Stimulated activated CD8-positive, alpha-beta memory T cell treated with anti-CD3 and anti-CD28 coated beads, Interleukin-15, amount 100 ng/mL, for 24 hours (primary cell): Measurements from ENCODE around the gene ZNF319.

Source experiments
- DNase-seq: peaks from one replicate; pipeline ENCODE4 v3.0.0-alpha.2; 2020; ENCODE audit warnings: low read depth

Gene ZNF319

GRCh38 chr16:58037365-58038057 is 37.0 kb upstream of the ZNF319 start:
- DNase-seq = no peak

DNA sequence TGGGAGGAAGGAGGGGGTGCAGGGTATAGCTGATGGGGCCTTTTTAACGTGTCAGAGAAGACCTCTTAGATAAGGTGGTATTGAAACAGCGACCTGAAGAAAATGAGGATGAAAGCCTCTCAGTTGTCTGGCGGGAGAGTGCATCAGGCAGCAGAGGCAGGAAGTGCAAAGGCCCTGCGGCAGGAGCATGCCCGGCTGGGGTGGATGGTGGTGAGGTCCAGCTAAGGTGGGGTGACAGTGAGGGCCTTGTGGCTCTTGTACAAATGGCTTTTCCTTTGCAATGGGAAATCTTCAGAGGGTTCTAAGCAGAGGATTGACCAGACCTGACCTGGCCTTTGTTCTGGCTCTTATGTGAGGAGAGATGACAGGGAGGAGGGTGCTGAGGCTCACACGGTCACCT is 36.5 kb upstream of the ZNF319 start:
- DNase-seq = no peak

GRCh38 chr16:58035356-58036170 is 35.1 kb upstream of the ZNF319 start:
- no peak for DNase-seq

- DNase-seq = no peak
Measured at GRCh38 chr16:58034774-58035173, 34.3 kb upstream of the ZNF319 start.

DNA sequence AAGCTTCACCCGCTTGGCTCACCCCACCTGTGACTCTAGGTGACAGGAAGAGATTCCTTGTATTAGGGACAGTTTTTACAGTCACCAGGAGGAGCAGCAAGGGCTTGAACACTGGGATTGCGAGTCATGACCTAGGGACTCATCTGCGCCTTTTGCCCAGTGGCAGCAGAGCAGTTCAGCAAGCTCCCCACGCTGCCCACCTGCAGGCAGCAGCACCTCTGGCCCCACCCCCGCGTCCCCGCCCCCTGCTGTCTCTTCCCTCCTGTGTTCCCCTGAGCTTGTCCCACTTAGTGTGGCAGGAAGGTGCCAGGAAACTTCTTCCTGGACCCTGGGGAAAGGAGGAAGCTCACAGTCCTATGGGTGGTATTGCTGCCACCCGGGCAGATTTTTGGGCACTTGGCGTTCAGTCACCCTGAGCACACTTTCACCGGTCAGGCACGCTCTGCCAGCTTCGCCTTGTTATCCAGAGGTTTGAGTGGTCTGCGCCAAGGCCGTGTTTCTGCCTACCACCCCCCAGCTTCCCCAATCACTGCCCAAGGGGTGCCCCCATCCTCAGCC is 33.7 kb upstream of the ZNF319 start:
- DNase-seq = no peak

- no peak for DNase-seq
Measured at GRCh38 chr16:58032710-58033293, 32.3 kb upstream of the ZNF319 start.

DNA sequence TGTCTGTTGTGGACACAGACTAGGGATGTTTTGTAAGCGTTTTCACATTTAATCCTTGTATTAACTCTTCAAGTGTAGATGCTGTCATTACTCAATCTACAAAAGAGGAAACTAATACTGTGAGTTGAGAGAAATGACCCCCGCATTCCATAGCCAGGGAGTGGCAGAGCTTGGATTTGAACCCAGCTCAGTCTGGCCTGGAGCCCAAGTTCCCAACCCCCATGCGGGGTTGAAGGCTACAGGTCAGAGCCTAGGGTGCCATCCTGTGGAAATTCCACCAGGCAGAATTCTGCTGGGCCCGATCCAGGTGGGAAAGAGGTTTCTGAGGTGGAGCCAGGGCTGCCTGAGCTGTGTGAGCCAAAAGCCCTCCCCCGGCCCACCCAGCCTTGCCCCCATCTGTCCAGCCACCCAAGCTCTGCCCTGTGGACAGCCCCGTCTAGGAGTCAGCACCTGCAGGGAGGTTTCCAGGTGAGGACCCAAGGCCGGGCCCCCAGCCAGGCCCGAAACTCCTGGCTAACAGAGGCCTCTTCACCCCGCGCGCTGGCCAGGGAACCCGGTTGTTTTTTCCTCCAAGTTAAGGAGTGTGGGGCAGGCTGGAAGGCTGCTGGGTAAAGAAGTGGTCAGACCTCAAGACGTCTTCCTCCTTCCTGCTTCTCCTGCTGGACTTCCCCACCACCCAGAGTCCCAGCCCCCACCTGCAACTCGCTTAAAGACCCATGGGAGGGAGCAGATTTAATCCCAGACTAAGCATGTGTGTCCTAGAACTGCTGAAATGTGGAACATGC is 30.7 kb upstream of the ZNF319 start:
- no peak for DNase-seq

DNA sequence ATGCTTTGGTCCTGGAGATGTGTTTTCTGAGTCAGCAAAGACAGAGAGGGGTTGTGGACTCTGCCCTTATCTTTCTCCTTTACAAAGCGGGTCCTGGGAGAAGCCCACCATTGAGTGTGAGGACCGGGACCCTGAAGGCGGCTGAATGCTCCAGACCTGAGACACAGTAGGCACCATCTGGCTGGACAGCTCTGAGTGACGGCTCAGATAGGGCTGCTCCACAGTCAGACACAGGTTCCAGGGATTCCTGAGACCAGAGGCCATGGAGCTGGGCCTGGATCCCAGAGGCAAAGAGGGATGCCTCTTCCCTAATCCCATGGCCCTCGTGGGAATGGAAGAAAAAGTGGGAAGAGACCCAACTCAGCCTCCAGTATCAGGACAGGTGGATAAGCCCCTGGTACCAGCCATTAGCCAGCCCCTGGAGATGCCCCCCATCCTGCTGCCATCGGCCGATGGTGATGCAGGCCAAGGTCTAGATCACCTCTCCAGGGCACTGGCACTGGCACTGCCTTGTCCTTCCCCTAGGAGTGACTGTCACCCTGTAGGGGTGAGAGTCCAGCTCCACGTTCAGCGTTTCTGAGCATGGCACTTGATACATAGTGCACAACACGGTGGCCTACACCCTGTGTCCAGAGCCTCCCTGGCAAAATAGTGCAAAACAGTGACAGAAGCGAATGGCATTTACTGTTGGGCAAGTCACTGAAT is 29.8 kb upstream of the ZNF319 start:
- no peak for DNase-seq

DNA sequence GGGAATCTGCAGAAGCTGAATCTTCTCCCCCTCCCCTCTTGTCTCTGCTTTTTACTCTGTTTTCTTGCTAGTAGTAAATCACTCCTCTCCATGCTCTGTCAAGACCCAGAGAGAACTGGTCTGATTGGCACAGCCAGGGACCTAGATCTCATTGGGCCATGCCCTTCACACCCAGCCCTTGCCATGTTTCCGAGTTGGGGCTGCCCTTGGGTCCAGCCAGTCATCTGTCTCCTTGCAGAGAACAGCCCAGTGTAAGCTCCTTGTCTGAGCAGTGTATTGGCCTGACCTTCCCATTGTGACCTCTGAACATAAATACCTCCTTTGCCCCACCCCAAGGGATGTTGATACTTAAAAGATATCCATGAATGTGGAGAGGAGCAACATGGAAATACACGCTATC is 28.9 kb upstream of the ZNF319 start:
- DNase-seq = no peak

DNA sequence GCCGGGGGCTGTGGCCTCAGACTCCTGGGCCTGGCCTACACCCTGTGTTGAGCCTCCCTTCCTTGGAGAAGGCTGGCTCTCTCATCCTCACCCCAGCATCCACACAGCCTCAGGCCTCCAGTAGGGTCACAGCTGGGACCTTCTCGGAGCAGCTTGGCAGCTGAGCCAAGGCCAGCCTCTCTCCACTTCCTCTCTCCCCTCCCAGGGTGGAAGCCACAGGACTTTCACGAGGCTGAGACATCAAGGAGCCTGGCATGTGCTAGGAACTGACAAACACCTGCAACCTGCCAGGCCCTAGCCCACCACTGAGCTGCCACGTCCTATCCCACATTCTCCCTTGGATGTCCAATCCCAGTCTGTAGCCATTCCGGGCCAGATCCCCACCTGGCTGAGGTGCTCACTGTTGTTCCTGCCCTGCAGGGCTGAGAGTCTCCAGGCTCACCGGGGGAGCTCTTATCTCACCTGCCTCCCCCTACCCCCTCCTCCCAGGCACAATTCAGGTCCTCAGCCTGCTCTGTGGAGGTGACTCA is 28.1 kb upstream of the ZNF319 start:
- DNase-seq = no peak

DNA sequence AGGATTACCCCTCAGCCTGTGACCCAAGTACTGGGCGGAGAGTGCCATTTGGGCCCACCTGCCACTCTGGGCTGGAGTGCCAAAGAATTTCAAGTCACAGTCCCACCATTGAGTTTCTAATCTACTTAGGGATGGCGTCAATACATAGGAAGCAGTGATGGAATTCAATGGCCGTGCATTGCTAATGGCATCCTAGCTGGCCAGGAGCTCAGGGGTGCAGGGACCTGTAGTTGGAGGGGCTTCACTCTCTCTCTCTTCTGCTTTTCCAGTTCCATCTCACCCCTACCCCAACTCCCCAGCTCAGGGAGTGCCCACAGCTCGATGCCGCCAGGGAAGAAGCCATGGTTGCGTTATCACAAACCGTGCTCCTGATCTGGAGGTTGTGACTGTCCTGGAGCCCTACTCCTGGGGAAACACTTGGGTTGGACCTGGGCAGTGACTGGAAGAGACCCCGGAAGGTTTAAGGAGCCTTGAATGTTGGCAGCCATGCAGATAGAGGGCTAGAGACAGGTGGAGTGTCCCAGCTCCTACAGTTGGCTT is 27.5 kb upstream of the ZNF319 start:
- no peak for DNase-seq

DNA sequence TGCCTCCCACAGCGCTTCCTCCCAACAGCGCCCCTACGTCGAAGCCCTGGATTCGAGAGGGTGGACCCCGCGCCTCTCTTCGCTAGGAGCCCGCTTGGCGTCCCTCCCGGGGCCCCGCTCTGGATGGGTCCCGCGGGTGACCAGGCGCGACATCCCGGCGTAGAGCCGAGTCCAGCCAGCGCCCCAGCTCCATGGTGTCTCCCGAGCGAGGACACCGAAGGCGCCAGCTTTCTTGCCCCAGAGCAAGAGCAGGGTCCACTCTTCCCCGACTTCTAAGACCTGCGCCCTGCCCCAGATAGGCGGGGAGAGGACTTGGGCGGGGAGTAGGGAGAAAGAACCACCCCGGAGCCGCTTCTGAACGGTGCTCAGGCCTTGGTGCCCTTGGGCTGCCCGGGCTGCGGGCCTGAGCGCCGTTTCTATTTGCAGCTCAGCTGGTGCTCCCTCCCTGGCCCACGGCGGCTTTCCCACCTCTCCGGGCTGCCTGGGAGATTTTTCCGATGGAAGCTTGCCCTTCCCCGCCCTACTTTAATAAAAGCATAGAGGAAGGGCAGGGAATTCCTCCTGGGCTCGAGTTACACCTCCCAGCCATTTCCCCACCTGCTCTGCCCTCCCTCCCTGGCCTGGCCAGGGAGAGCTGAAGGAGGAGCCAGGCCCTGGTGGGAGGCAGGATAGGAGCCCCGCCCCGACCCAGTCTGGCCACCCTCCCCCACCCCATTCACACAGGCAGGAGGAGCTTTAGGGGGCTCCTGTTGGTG is 26.9 kb upstream of the ZNF319 start:
- DNase-seq = no peak

DNA sequence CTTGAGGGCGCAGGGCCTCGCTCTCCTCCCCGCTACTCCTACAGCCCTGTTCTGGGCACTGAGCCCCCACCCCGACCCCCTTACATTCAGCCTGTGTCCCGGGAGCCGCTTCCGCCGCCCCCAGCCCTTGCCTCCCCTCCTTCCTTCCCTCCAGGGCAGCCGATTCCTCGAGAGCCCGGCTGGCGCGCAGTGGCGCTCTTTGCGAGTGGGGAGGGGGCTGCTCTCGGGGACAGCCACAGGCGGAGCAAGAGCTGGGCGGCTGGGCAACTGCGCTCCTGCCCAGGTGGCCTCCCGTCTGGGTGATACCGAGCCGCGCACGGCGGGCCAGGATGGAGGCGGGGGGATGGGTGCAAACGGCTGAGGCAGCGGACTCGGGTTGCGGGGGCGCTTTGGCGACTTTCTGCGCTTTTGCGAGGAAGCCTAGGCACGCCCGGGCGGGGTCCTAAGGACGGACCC is 26.3 kb upstream of the ZNF319 start:
- no peak for DNase-seq

- DNase-seq = no peak
Measured at GRCh38 chr16:58026139-58026704, 25.8 kb upstream of the ZNF319 start.

- DNase-seq = peak; percentile 25
Measured at GRCh38 chr16:58025351-58026138, 25.1 kb upstream of the ZNF319 start, which contains the start of gene MMP15. Gene MMP15, plus strand, starts transcription at chr16:58025754. Its CDS starts 597 bp downstream, at chr16:58026351.

GRCh38 chr16:58024486-58025350 is 24.2 kb upstream of the ZNF319 start:
- no peak for DNase-seq

DNA sequence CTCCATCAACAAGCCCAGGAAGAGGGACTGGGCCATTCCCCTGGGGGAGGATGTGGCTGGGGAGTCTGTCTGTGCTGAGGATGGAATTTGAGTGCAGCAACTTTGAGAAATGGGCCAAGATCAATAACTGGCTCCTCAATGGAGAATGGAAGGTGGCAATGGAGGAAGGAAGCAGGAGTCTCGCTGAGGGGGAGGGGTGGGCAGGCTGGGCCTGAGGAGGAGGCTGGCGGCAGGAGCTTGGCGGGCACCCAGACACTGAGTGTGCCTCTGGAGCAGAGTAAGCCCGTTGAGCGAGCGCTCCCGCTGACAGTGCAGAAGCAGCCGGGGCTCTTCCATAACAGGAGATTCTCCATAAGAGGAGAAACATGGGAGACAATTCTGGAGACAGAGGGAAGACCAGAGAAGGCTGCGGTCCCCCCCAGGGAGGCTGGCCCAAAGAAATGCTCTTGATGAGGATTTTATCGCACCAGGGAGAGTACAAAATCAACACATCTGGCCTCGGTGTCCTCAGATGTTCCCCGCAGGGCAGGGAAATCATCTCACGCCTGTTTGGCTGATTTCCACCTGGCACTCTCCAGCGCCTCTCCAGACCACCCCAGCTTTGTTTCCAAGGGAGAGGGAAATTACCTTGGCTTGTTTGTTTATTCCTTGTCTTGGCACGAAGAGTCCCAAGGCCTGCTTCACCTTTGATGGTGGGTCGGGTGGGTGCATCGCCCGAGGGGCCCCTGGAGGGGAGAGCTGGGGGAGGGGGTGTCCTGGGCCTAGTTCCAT is 22.3 kb upstream of the ZNF319 start:
- DNase-seq = no peak
